GM12865 (cell line): ENCODE data around the gene KDM8.

Source experiments
- DNase-seq: peaks from one replicate; pipeline ENCODE4 v3.0.0; 2010; ENCODE audit warnings: low read depth
- H3K4me3 ChIP-seq: 2 replicates; pipeline ENCODE4 v1.5.1; 2011; ENCODE audit warnings: mild to moderate bottlenecking, low read depth, low read length, control low read depth
- TF ChIP-seq, protein P1 (sequence below): IDR thresholded peaks from 2 replicates; pipeline ENCODE4 v1.5.1; 2011; ENCODE audit warnings: low read length, control low read depth, low read depth, inconsistent platforms; ENCODE audit not compliant: insufficient read depth; ENCODE audit errors: missing control alignments

Gene KDM8

DNA sequence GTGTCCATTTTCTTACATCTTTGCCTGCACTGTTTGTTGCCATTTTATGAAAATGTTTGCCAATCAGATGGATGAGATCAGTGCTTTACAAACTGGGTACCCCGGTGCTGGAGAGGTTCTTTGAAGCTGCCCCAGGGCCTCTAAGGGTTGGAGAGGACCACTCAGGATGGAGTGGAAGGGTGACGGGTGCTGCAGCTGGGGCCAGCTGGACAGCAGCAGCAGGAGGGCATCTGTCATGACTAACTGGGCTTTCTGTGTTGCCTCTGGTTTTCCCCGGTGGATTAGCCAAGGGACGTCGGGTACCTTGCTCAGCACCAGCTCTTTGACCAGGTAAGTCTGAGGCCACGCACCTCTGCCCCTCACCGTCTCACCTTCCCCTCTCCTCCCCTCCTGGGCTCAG, 12.3 kb downstream of the KDM8 start:
- no peak overlapping the region for H3K4me3 ChIP-seq
- no peak for DNase-seq
- TF ChIP-seq, protein P1, sequence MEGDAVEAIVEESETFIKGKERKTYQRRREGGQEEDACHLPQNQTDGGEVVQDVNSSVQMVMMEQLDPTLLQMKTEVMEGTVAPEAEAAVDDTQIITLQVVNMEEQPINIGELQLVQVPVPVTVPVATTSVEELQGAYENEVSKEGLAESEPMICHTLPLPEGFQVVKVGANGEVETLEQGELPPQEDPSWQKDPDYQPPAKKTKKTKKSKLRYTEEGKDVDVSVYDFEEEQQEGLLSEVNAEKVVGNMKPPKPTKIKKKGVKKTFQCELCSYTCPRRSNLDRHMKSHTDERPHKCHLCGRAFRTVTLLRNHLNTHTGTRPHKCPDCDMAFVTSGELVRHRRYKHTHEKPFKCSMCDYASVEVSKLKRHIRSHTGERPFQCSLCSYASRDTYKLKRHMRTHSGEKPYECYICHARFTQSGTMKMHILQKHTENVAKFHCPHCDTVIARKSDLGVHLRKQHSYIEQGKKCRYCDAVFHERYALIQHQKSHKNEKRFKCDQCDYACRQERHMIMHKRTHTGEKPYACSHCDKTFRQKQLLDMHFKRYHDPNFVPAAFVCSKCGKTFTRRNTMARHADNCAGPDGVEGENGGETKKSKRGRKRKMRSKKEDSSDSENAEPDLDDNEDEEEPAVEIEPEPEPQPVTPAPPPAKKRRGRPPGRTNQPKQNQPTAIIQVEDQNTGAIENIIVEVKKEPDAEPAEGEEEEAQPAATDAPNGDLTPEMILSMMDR, result no peak

DNA sequence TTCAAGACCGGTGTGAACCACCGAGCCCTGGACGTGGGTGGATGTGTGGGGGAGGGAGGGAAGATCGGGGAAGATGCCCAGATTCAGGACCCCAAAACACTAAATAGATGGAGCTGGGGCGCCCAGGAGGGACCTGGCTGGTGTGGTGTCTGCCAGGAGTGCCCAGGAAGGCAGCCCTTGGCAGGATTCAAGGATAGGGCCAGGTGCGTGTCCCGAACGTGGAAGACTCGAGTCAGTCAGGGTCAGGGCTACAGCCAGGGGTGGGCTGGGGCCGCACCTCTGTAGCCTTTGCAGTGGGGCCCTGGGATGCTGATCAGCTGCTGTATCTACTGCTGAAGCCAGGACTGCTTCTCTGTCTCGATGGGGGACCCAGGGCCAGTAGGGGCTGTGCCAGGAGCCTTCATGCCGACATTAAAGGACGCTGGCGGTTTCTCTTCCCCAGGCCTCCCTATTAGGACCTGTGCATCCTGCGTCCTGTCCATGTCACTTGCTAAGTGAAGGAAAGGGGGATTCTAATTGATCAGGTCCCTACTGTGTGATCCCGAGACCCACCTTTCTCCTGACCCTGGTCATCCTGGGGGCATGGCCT, 13.1 kb downstream of the KDM8 start:
- TF ChIP-seq, protein P1, result no peak
- DNase-seq, result no peak

DNA sequence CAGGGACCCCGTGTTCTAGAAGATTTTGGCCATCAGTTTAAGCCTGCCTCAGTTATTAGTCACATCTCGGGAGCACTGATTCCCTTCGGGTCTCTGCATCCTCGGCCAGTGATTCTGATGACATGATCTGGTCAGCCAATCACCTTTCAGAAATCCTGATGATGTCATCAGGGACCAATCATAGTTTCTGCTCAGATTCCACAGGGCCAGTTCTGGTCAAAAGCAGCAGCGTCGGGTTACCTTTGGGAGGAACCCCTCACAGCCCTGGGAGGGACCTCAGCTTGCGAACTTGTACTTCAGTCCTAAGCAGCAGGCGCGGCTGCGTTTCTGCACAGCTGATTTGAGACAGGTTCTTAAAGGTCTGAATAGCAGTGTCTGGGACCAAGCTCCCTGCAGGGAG, 13.9 kb downstream of the KDM8 start:
- TF ChIP-seq, protein P1, result no peak
- DNase-seq, result no peak
- no peak overlapping the region for H3K4me3 ChIP-seq

More for the DNA sequence above, 13.1 kb downstream of the KDM8 start:
- H3K4me3 ChIP-seq, result no peak overlapping the region

DNA sequence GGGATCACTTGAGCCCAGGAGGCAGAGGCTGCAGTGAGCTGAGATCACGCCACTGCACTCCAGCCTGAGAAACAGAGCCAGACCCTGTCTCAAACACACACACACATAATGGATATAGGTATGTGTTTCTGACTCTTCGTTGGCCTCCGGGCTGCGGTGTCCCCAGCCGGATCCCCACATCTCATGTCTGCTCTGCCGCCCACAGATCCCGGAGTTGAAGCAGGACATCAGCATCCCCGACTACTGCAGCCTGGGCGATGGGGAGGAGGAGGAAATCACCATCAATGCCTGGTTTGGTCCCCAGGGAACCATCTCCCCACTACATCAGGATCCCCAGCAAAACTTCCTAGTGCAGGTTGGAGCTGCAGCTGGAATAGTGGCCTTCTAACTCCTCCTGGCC, 15.4 kb downstream of the KDM8 start:
- H3K4me3 ChIP-seq, result no peak overlapping the region
- TF ChIP-seq, protein P1, result no peak
- no peak for DNase-seq

DNA sequence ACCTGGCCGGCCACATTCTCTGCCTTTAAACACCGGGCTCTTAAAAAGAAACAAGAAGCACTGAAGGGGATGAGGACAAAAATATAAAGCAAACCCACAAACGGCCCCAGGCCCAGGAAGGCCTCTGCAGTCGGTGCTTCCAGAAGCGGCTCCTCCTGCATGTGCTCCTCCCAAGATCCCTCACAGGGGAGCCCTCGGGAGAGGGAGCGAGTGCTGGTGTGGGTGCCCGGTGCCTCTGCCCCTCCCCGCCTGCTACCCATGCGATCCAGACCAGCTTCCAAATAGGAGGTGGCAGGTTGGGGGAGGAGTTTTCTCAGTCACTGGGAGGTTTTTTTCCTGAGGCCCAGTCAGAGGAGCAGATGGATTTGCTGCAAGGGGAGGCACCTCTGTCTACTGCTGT, 15.8 kb downstream of the KDM8 start:
- TF ChIP-seq, protein P1, result no peak
- H3K4me3 ChIP-seq, result no peak overlapping the region
- no peak for DNase-seq

DNA sequence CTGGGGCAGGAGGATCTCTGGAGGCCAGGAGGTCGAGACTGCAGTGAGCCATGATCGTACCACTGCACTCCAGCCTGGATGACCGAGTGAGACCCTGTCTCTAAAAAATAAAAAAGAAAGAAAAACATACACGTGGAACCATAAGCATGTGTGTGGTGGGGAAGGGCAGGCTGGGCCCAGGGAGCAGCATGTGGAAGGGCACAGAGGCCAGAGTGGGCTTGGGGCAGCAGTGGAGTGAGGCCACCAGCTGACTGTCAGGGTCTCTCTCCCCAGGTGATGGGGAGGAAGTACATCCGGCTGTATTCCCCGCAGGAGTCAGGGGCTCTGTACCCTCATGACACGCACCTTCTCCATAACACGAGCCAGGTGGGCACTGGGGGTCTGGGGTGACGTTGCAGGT, 16.8 kb downstream of the KDM8 start:
- TF ChIP-seq, protein P1, result no peak
- H3K4me3 ChIP-seq, result no peak overlapping the region
- DNase-seq, result no peak

DNA sequence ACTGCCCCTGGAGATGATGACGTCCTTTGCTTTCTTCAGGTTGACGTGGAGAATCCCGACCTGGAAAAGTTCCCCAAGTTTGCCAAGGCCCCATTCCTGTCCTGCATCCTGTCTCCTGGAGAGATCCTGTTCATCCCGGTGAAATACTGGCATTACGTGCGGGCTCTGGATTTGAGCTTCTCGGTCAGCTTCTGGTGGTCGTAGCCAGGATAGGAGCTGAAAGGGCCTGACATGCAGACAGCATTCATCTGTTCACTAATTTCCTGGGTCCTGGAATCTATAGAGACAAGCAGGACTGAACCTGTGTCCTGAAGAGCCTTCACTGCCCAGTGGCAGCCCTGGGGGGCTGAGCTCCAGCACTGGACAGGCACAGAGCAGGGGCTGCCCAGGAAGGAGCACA, 17.2 kb downstream of the KDM8 start:
- no peak for DNase-seq

More for the DNA sequence above, 17.2 kb downstream of the KDM8 start:
- TF ChIP-seq, protein P1, result no peak
- no peak overlapping the region for H3K4me3 ChIP-seq
